AG04449 (cell line): ENCODE results near the gene CUL5.
"Not testable (repeated sequence)": the region's sequence is repeated elsewhere in the genome, so short reads cannot be mapped to it uniquely, and the experiment has no call there.

Experiments
- CTCF ChIA-PET: fragments of 350-600 bp; formaldehyde crosslinking; extraction: SDS; loops from one replicate; lab custom pipeline; 2021; ENCODE audit warnings: antibody characterized with exemption; lab: Yijun Ruan, JAX
- POLR2A ChIA-PET: fragments of 400-600, 350-600 bp; formaldehyde crosslinking; extraction: SDS; loops from one replicate; lab custom pipeline; 2020; ENCODE audit warnings: antibody characterized with exemption, inconsistent platforms; lab: Yijun Ruan, JAX
- DNase-seq: peaks from one replicate; pipeline ENCODE4 v3.0.0-alpha.2; 2010; ENCODE audit warnings: low read depth, low spot score
- H3K4me3 ChIP-seq: 2 replicates; pipeline ENCODE4 v1.5.1; 2011; ENCODE audit warnings: low read depth, mild to moderate bottlenecking, control low read depth, low read length
- TF ChIP-seq, protein P1 (sequence below): IDR thresholded peaks from one replicate; pipeline ENCODE4 v1.5.1; 2011; ENCODE audit warnings: mild to moderate bottlenecking, moderate library complexity, low read length, control low read depth, inconsistent platforms; ENCODE audit not compliant: insufficient read depth; ENCODE audit errors: missing control alignments

CUL5 gene

DNA sequence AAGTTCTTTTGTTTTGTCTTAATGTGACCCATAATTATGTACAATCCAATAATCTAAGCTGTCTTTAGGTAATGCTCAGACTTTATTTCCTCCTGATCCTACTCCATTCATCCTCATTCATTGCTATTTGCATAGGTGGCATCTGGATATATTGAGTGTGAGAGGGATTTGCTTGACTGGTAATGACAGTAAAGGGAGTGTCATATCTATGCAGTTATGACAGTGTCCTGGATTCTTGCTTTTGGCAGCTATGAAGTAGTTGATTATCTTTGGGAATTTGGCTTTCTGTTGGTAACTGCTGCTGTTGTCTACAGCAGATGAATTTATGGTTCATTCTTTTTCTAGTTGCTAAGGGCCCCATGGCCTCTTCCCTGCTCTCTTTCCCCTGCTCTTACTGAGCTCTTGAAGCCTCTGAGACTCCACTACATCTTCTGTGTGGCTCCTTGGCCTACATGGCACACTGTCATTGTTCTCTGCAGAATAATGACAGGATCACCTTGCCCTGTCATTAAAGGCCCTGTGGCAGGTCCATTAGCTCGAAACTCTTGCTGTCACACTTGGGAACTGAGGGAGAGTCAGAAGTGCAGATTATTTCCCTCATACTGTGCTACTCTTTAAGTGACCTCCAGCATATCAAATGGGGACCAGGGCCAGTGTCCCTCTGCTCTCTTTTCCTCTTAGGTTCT is 92.5 kb downstream of the CUL5 start:
- DNase-seq, result no peak
- POLR2A ChIA-PET, result no interaction called here
- H3K4me3 ChIP-seq, result no peak overlapping the region
- CTCF ChIA-PET, result interaction anchor here (1.0 kb wide), 1 partner anchor 8 kb away, joined by 3 read pairs; no protein-coding TSS in a partner anchor
- TF ChIP-seq, protein P1, sequence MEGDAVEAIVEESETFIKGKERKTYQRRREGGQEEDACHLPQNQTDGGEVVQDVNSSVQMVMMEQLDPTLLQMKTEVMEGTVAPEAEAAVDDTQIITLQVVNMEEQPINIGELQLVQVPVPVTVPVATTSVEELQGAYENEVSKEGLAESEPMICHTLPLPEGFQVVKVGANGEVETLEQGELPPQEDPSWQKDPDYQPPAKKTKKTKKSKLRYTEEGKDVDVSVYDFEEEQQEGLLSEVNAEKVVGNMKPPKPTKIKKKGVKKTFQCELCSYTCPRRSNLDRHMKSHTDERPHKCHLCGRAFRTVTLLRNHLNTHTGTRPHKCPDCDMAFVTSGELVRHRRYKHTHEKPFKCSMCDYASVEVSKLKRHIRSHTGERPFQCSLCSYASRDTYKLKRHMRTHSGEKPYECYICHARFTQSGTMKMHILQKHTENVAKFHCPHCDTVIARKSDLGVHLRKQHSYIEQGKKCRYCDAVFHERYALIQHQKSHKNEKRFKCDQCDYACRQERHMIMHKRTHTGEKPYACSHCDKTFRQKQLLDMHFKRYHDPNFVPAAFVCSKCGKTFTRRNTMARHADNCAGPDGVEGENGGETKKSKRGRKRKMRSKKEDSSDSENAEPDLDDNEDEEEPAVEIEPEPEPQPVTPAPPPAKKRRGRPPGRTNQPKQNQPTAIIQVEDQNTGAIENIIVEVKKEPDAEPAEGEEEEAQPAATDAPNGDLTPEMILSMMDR, result no peak

DNA sequence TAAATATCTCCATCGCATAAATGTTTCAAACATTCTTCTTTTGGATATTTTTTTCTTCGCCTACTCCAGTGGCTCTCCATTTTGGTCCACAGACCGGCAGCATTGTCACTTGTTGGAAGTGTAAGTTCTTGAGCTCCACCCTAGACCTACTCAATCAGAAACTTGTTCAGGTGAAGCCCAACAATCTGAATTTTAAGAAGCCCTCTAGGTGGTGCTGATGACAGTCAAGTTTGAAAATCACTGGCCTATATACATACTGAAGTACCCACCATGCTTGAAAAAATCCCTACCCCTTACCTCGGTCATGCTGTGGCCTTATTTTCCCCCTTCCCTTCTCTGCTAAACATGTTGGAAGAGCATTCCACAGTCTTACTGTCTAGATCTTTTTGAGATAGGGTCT is 102.4 kb downstream of the CUL5 start:
- no peak overlapping the region for H3K4me3 ChIP-seq
- no peak for DNase-seq
- TF ChIP-seq, protein P1, result no peak
- ChIA-PET POLR2A (no interaction called here), CTCF (no interaction called here)

DNA sequence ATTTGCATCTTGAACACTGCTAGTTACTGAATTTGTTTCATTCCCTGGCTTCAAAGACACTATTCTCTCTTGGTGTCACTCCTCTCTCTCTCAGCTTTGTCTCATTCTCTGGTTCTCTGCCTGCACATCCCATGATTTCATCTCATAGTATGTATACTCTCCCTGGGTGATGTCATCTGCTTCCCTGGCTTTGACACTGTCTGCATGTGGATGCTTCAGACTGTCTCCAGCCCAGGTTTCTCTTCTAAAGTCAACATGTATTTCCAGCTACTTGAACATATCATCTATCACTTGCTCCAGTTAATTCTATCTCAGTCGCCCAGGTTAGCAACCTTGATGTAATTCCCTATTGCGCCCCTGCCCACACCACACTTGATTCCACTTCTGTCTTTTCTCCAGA is 103.4 kb downstream of the CUL5 start:
- TF ChIP-seq, protein P1, result no peak
- ChIA-PET POLR2A (no interaction called here), CTCF (interaction anchor here (1.2 kb wide), 1 partner anchor 544 kb away, joined by 3 read pairs; no protein-coding TSS in a partner anchor)
- no peak for DNase-seq
- no peak overlapping the region for H3K4me3 ChIP-seq

DNA sequence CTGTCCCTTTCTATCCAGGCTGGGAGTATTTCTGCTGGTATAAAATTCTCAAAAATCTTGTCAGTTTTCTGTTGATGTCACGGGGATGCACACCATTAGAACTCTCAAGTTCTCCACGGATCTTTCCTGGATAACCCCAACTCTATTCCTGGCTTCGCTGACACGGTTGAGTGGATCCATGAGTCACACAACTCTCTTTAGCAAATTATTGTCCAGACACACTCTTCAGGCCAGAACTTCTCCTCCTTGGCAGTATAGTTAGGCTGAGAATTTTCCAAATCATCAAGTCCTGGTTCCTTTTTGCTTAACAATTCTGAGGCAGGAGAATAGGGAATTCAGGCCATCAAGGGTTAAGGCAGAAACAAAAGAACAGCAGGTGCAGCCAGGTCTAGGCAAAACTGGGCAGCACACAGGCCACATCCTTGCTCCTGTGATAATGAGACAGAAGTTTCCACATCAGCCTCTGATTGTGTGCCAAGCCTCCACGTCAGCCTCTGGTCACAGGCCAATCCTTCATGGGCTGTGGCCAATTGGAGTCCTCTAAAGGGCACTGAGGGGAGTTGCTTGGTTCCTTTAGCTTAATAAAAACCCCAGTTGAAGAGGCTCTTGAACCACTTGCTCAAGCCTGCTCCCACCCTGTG is 106.9 kb downstream of the CUL5 start:
- POLR2A ChIA-PET, result interaction anchor here (0.6 kb wide), 1 partner anchor 1507 kb away, joined by 3 read pairs; no protein-coding TSS in a partner anchor
- no peak for DNase-seq
- CTCF ChIA-PET, result no interaction called here

GRCh38 chr11:108117746-108118371 is 109.2 kb downstream of the CUL5 start:
- CTCF ChIA-PET, result interaction anchor here (0.6 to 4.1 kb wide), 27 partner anchors 9 to 1305 kb away, joined by 3 to 83 read pairs (median 4); partner anchors contain the start of gene DDX10
- no peak for DNase-seq
- TF ChIP-seq, protein P1, result peak; percentile 41
- POLR2A ChIA-PET, result no interaction called here
- H3K4me3 ChIP-seq, result no peak overlapping the region

More for the DNA sequence above, 106.9 kb downstream of the CUL5 start:
- TF ChIP-seq, protein P1, result no peak
- H3K4me3 ChIP-seq, result no peak overlapping the region

DNA sequence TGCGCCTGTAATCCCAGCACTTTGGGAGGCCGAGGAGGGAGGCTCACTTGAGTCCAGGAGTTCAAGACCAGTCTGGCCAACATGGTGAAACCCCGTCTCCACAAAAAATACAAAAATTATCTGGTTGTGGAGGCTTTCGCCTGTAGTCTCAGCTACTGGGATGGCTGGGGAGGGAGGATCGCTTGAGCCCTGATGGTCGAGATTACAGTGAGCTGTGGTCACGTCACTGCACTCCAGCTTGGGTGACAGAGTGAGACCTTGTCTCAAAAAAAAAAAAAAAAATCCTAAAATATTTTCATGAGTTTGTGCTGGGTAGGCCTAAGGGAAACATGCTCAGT is 112.2 kb downstream of the CUL5 start:
- peak overlapping the region; percentile 82 for H3K4me3 ChIP-seq
- CTCF ChIA-PET, result interaction anchor here (0.7 kb wide), 1 partner anchor 533 kb away, joined by 4 read pairs; no protein-coding TSS in a partner anchor
- POLR2A ChIA-PET, DNase-seq: not testable (repeated sequence)
